ENCODE data around the gene UNC13A. TPM values are rescaled to one million over a fixed set of nuclear protein-coding genes. Genes with fewer than 3 reads are reported as not detected.

UNC13A gene
- total RNA-seq, 2 donors from 2014 or later = 0.16 to 0.45 TPM

GRCh38 chr19:17720440-17720839 is 32.3 kb upstream of the UNC13A start:
- peak overlapping the region; percentile 92 for H3K4me3 Mint-ChIP-seq
- peaks cover 54% of the 10 kb centered on the region for H3K36me3 Mint-ChIP-seq (ENCODE audit: low read depth)
- no peaks in the 10 kb centered on the region for H3K9me3 Mint-ChIP-seq
- H3K4me1 Mint-ChIP-seq = peaks cover 19% of the 10 kb centered on the region
- peak overlapping the region; percentile 83 for H3K27ac Mint-ChIP-seq
- H3K27me3 Mint-ChIP-seq = no peaks in the 10 kb centered on the region
- ATAC-seq (replicated peaks) = no peak

GRCh38 chr19:17719730-17720400 is 31.7 kb upstream of the UNC13A start:
- H3K27ac Mint-ChIP-seq = peak overlapping the region; percentile 83
- H3K9me3 Mint-ChIP-seq = no peaks in the 10 kb centered on the region
- peak overlapping the region; percentile 92 for H3K4me3 Mint-ChIP-seq
- H3K27me3 Mint-ChIP-seq = no peaks in the 10 kb centered on the region
- H3K36me3 Mint-ChIP-seq (ENCODE audit: low read depth) = peaks cover 50% of the 10 kb centered on the region
- peak; percentile 46 for ATAC-seq (replicated peaks)
- peaks cover 19% of the 10 kb centered on the region for H3K4me1 Mint-ChIP-seq

- ATAC-seq (replicated peaks) = peak; percentile 86
- peak within 1 kb of the TSS; percentile 90 for H3K27ac Mint-ChIP-seq
Measured at GRCh38 chr19:17718947-17719711, 31.0 kb upstream of the UNC13A start, which contains the start of gene MAP1S. MAP1S (plus strand) TSS chr19:17719480; CDS start chr19:17719503, 23 bp downstream.

GRCh38 chr19:17718550-17718946 is 30.4 kb upstream of the UNC13A start:
- peak overlapping the region; percentile 90 for H3K27ac Mint-ChIP-seq
- H3K36me3 Mint-ChIP-seq (ENCODE audit: low read depth) = peaks cover 38% of the 10 kb centered on the region
- peak overlapping the region; percentile 92 for H3K4me3 Mint-ChIP-seq
- ATAC-seq (replicated peaks) = peak; percentile 84
- H3K9me3 Mint-ChIP-seq = no peaks in the 10 kb centered on the region
- H3K4me1 Mint-ChIP-seq = peaks cover 19% of the 10 kb centered on the region
- no peaks in the 10 kb centered on the region for H3K27me3 Mint-ChIP-seq

More at GRCh38 chr19:17718947-17719711, 31.0 kb upstream of the UNC13A start, which contains the start of gene MAP1S:
- Mint-ChIP-seq H3K9me3 (no peaks in the 10 kb centered on the region), H3K4me3 (peak within 1 kb of the TSS; percentile 92), H3K4me1 (peaks cover 19% of the 10 kb centered on the region), H3K27me3 (no peaks in the 10 kb centered on the region), H3K36me3 (ENCODE audit: low read depth) (peaks cover 43% of the 10 kb centered on the region)

GRCh38 chr19:17716309-17716929 is 28.3 kb upstream of the UNC13A start:
- no peak for ATAC-seq (replicated peaks)
- peaks cover 16% of the 10 kb centered on the region for H3K36me3 Mint-ChIP-seq (ENCODE audit: low read depth)
- no peak overlapping the region for H3K27ac Mint-ChIP-seq
- H3K4me3 Mint-ChIP-seq = no peak overlapping the region
- H3K9me3 Mint-ChIP-seq = no peaks in the 10 kb centered on the region
- peaks cover 15% of the 10 kb centered on the region for H3K4me1 Mint-ChIP-seq
- H3K27me3 Mint-ChIP-seq = no peaks in the 10 kb centered on the region

- no peak overlapping the region for H3K27ac Mint-ChIP-seq
- H3K36me3 Mint-ChIP-seq (ENCODE audit: low read depth) = no peaks in the 10 kb centered on the region
- H3K27me3 Mint-ChIP-seq = no peaks in the 10 kb centered on the region
- no peaks in the 10 kb centered on the region for H3K4me1 Mint-ChIP-seq
- no peaks in the 10 kb centered on the region for H3K9me3 Mint-ChIP-seq
- no peak for ATAC-seq (replicated peaks)
- no peak overlapping the region for H3K4me3 Mint-ChIP-seq
Measured at GRCh38 chr19:17711851-17712250, 23.7 kb upstream of the UNC13A start.

GRCh38 chr19:17706750-17707181 is 18.6 kb upstream of the UNC13A start:
- H3K4me3 Mint-ChIP-seq = no peak overlapping the region
- no peaks in the 10 kb centered on the region for H3K4me1 Mint-ChIP-seq
- no peak overlapping the region for H3K27ac Mint-ChIP-seq

GRCh38 chr19:17703824-17704463 is 15.8 kb upstream of the UNC13A start:
- Mint-ChIP-seq H3K9me3 (no peaks in the 10 kb centered on the region), H3K36me3 (ENCODE audit: low read depth) (no peaks in the 10 kb centered on the region), H3K27me3 (peaks cover 11% of the 10 kb centered on the region), H3K4me1 (no peaks in the 10 kb centered on the region), H3K4me3 (no peak overlapping the region), H3K27ac (no peak overlapping the region)
- ATAC-seq (replicated peaks) = peak; percentile 91

More at GRCh38 chr19:17706750-17707181, 18.6 kb upstream of the UNC13A start:
- Mint-ChIP-seq H3K36me3 (ENCODE audit: low read depth) (no peaks in the 10 kb centered on the region), H3K27me3 (peaks cover 1% of the 10 kb centered on the region), H3K9me3 (no peaks in the 10 kb centered on the region)
- no peak for ATAC-seq (replicated peaks)

GRCh38 chr19:17695198-17695597 is 7.0 kb upstream of the UNC13A start:
- no peaks in the 10 kb centered on the region for H3K36me3 Mint-ChIP-seq (ENCODE audit: low read depth)
- peaks cover 29% of the 10 kb centered on the region for H3K27me3 Mint-ChIP-seq
- H3K9me3 Mint-ChIP-seq = no peaks in the 10 kb centered on the region
- H3K27ac Mint-ChIP-seq = no peak overlapping the region
- no peak for ATAC-seq (replicated peaks)
- H3K4me1 Mint-ChIP-seq = no peaks in the 10 kb centered on the region
- no peak overlapping the region for H3K4me3 Mint-ChIP-seq

GRCh38 chr19:17692566-17692965 is 4.4 kb upstream of the UNC13A start:
- H3K27me3 Mint-ChIP-seq = peaks cover 28% of the 10 kb centered on the region

GRCh38 chr19:17688853-17689595 is 870 bp upstream of the UNC13A start:
- Mint-ChIP-seq H3K4me1 (peaks cover 10% of the 10 kb centered on the region), H3K27ac (no peak overlapping the region), H3K27me3 (peaks cover 35% of the 10 kb centered on the region), H3K36me3 (ENCODE audit: low read depth) (no peaks in the 10 kb centered on the region), H3K4me3 (peak overlapping the region; percentile 3), H3K9me3 (no peaks in the 10 kb centered on the region)
- no peak for ATAC-seq (replicated peaks)

More at GRCh38 chr19:17692566-17692965, 4.4 kb upstream of the UNC13A start:
- Mint-ChIP-seq H3K4me1 (peaks cover 8% of the 10 kb centered on the region), H3K4me3 (no peak overlapping the region), H3K27ac (no peak overlapping the region), H3K9me3 (no peaks in the 10 kb centered on the region), H3K36me3 (ENCODE audit: low read depth) (no peaks in the 10 kb centered on the region)
- ATAC-seq (replicated peaks) = no peak

GRCh38 chr19:17687141-17687856 is 855 bp downstream of the UNC13A start:
- Mint-ChIP-seq H3K4me3 (peak overlapping the region; percentile 37), H3K36me3 (ENCODE audit: low read depth) (no peaks in the 10 kb centered on the region), H3K27me3 (peaks cover 44% of the 10 kb centered on the region), H3K9me3 (no peaks in the 10 kb centered on the region), H3K4me1 (peaks cover 10% of the 10 kb centered on the region), H3K27ac (no peak overlapping the region)
- ATAC-seq (replicated peaks) = no peak

- ATAC-seq (replicated peaks) = no peak
- H3K9me3 Mint-ChIP-seq = no peaks in the 10 kb centered on the region
- no peak overlapping the region for H3K4me3 Mint-ChIP-seq
- H3K27me3 Mint-ChIP-seq = peaks cover 46% of the 10 kb centered on the region
- no peaks in the 10 kb centered on the region for H3K36me3 Mint-ChIP-seq (ENCODE audit: low read depth)
- peaks cover 10% of the 10 kb centered on the region for H3K4me1 Mint-ChIP-seq
- H3K27ac Mint-ChIP-seq = no peak overlapping the region
Measured at GRCh38 chr19:17686592-17687024, 1.5 kb downstream of the UNC13A start.

All from activated T-helper 17 cell treated with anti-CD3 and anti-CD28 coated beads, Interleukin-2, amount 50 U/mL, for 72 hours (primary cell).